Neural progenitor cell (in vitro differentiated cells): ENCODE data around the gene LRRTM4. TPM values are rescaled to one million over a fixed set of nuclear protein-coding genes. Genes with fewer than 3 reads are reported as not detected.
A peak's percentile ranks its signal among the peaks of the same experiment; 100 is the strongest.

ENCODE experiments used
- DNase-seq: peaks from one replicate; pipeline ENCODE4 v3.0.0-alpha.2; 2016; ENCODE audit warnings: low spot score
- H2AFZ ChIP-seq: fragments of 200-600 bp; sonication (generic); replicated peaks from 2 replicates; pipeline ENCODE4 v1.6.1; 2016; ENCODE audit warnings: antibody characterized with exemption
- H3F3A ChIP-seq: fragments of 200-600 bp; sonication (generic); 2 replicates; pipeline ENCODE4 v1.6.1; 2016; ENCODE audit warnings: antibody characterized with exemption, low read depth
- H3K27ac ChIP-seq: fragments of 200-600 bp; sonication (generic); 2 replicates; pipeline ENCODE4 v1.5.1; 2016; ENCODE audit warnings: mild to moderate bottlenecking
- H3K27me3 ChIP-seq: fragments of 200-600 bp; sonication (generic); 2 replicates; pipeline ENCODE4 v1.6.1; 2016; ENCODE audit warnings: mild to moderate bottlenecking, moderate library complexity
- H3K36me3 ChIP-seq: fragments of 200-600 bp; sonication (generic); 2 replicates; pipeline ENCODE4 v1.5.1; 2016
- H3K4me1 ChIP-seq: fragments of 200-600 bp; sonication (generic); 2 replicates; pipeline ENCODE4 v1.6.1; 2016; ENCODE audit warnings: mixed run types
- H3K4me2 ChIP-seq: fragments of 200-600 bp; sonication (generic); 2 replicates; pipeline ENCODE4 v1.6.1; 2016
- H3K4me3 ChIP-seq: fragments of 200-600 bp; sonication (generic); 2 replicates; pipeline ENCODE4 v1.5.1; 2016
- H3K79me2 ChIP-seq: fragments of 200-600 bp; sonication (generic); 2 replicates; pipeline ENCODE4 v1.6.1; 2016; ENCODE audit warnings: low read depth
- H3K9ac ChIP-seq: fragments of 200-600 bp; sonication (generic); 2 replicates; pipeline ENCODE4 v1.6.1; 2016
- H3K9me3 ChIP-seq: fragments of 200-600 bp; sonication (generic); 2 replicates; pipeline ENCODE4 v1.5.1; 2016; ENCODE audit warnings: low read depth
- H4K20me1 ChIP-seq: fragments of 200-600 bp; sonication (generic); 2 replicates; pipeline ENCODE4 v1.6.1; 2016; ENCODE audit warnings: low read depth
- H3K27ac Mint-ChIP-seq: 3 replicates; pipeline ENCODE4 v1.8.0; 2021; ENCODE audit warnings: mixed read lengths
- H3K27me3 Mint-ChIP-seq: 2 replicates; pipeline ENCODE4 v1.8.0; 2022; ENCODE audit warnings: low read depth, mild to moderate bottlenecking, inconsistent platforms, moderate library complexity, mixed read lengths; ENCODE audit not compliant: insufficient read depth
- H3K36me3 Mint-ChIP-seq: 3 replicates; pipeline ENCODE4 v1.8.0; 2021; ENCODE audit warnings: mixed read lengths
- H3K4me1 Mint-ChIP-seq: 3 replicates; pipeline ENCODE4 v1.8.0; 2021; ENCODE audit warnings: mixed read lengths
- H3K4me3 Mint-ChIP-seq: 3 replicates; pipeline ENCODE4 v1.8.0; 2021; ENCODE audit warnings: mild to moderate bottlenecking, moderate library complexity, mixed read lengths
- H3K9me3 Mint-ChIP-seq: 3 replicates; pipeline ENCODE4 v1.8.0; 2020; ENCODE audit warnings: mixed read lengths
- EZH2 ChIP-seq: fragments of 200-600 bp; sonication (generic); IDR thresholded peaks from 2 replicates; pipeline ENCODE4 v1.6.1; 2017; ENCODE audit warnings: antibody characterized with exemption, mild to moderate bottlenecking, moderate library complexity
- EZH2phosphoT487 ChIP-seq: fragments of 200-600 bp; sonication (generic); IDR thresholded peaks from 2 replicates; pipeline ENCODE4 v1.6.1; 2017; ENCODE audit warnings: antibody characterized with exemption
- total RNA-seq: library from RNA; depleted of rRNA; stranded (reverse); fragments of >200 nt; gene quantifications from 2 replicates; pipeline ENCODE4 v1.2.3, GENCODE V29; 2015; ENCODE audit warnings: low replicate concordance
- TF ChIP-seq, protein P1 (sequence below): fragments of 200-600 bp; sonication (generic); IDR thresholded peaks from 2 replicates; pipeline ENCODE4 v1.5.1; 2017; ENCODE audit warnings: antibody characterized with exemption, mild to moderate bottlenecking

LRRTM4 gene
- total RNA-seq, 1 donor from 2014 or later = 20.4 TPM

DNA sequence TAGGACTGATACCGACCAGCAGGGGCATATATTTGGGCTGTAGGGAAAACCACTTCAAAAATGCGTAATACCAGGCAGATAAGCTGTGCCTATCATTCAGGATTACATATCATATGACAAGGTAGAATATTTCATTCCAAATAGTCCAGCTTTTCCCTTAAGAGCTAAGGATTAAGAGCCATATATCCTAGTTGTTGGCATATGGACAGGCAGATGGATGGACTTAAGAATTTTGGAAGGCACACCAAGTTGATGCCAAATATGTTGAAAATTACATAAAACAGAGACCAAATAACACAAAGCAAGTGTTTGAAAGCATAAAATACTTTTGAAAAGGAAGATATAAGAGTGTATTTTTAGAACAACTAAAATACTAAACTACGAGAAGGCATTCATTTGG lies 52.1 kb downstream of the LRRTM4 start:
- Histone ChIP-seq H3K4me3 (no peak overlapping the region), H3K79me2 (no peaks in the 10 kb centered on the region), H3K4me2 (no peak overlapping the region), H3K9me3 (no peaks in the 10 kb centered on the region), H3K4me1 (peaks cover 14% of the 10 kb centered on the region), H3K36me3 (no peaks in the 10 kb centered on the region), H2AFZ (no peak overlapping the region), H4K20me1 (no peaks in the 10 kb centered on the region), H3K9ac (no peak overlapping the region), H3F3A (no peaks in the 10 kb centered on the region), H3K27me3 (no peaks in the 10 kb centered on the region), H3K27ac (no peak overlapping the region)
- H3K9me3 Mint-ChIP-seq = no peaks in the 10 kb centered on the region
- H3K27ac Mint-ChIP-seq = no peak overlapping the region
- TF ChIP-seq EZH2phosphoT487 (no peak), EZH2 (no peak)
- TF ChIP-seq, protein P1, sequence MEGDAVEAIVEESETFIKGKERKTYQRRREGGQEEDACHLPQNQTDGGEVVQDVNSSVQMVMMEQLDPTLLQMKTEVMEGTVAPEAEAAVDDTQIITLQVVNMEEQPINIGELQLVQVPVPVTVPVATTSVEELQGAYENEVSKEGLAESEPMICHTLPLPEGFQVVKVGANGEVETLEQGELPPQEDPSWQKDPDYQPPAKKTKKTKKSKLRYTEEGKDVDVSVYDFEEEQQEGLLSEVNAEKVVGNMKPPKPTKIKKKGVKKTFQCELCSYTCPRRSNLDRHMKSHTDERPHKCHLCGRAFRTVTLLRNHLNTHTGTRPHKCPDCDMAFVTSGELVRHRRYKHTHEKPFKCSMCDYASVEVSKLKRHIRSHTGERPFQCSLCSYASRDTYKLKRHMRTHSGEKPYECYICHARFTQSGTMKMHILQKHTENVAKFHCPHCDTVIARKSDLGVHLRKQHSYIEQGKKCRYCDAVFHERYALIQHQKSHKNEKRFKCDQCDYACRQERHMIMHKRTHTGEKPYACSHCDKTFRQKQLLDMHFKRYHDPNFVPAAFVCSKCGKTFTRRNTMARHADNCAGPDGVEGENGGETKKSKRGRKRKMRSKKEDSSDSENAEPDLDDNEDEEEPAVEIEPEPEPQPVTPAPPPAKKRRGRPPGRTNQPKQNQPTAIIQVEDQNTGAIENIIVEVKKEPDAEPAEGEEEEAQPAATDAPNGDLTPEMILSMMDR = no peak
- H3K36me3 Mint-ChIP-seq = no peaks in the 10 kb centered on the region
- H3K4me3 Mint-ChIP-seq = no peak overlapping the region
- DNase-seq = no peak
- H3K4me1 Mint-ChIP-seq = peaks cover 10% of the 10 kb centered on the region
- H3K27me3 Mint-ChIP-seq = no peaks in the 10 kb centered on the region

DNA sequence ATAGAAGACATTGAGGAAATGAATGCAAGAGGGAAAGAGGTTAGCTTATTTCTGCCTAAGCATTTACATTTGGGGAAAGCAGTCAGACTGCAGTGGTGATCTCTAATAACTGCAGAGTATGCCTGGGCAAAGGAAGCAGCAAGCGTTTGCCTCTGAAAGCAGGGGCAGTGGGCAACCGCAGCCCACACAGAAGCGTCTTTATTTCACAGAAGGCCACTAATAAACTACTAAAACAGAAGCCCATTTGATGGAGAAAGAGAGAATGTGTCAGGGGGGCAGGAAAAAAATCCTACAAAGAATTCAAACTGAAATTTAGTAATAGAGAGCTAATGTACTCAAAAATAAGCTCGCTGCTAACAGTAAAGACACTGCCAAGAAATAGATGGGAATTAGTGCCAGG lies 53.1 kb downstream of the LRRTM4 start:
- Mint-ChIP-seq H3K36me3 (no peaks in the 10 kb centered on the region), H3K4me1 (peaks cover 10% of the 10 kb centered on the region), H3K27ac (peak overlapping the region; percentile 48), H3K27me3 (no peaks in the 10 kb centered on the region), H3K4me3 (no peak overlapping the region), H3K9me3 (no peaks in the 10 kb centered on the region)
- no peaks in the 10 kb centered on the region for H3K79me2 ChIP-seq
- H4K20me1 ChIP-seq = no peaks in the 10 kb centered on the region
- no peaks in the 10 kb centered on the region for H3K27me3 ChIP-seq
- DNase-seq = no peak
- no peak overlapping the region for H3K9ac ChIP-seq
- no peak overlapping the region for H3K27ac ChIP-seq
- H2AFZ ChIP-seq = no peak overlapping the region
- no peak overlapping the region for H3K4me3 ChIP-seq
- H3K9me3 ChIP-seq = no peaks in the 10 kb centered on the region
- no peaks in the 10 kb centered on the region for H3F3A ChIP-seq
- TF ChIP-seq EZH2phosphoT487 = no peak
- no peak overlapping the region for H3K4me2 ChIP-seq
- no peaks in the 10 kb centered on the region for H3K36me3 ChIP-seq
- H3K4me1 ChIP-seq = peaks cover 11% of the 10 kb centered on the region

DNA sequence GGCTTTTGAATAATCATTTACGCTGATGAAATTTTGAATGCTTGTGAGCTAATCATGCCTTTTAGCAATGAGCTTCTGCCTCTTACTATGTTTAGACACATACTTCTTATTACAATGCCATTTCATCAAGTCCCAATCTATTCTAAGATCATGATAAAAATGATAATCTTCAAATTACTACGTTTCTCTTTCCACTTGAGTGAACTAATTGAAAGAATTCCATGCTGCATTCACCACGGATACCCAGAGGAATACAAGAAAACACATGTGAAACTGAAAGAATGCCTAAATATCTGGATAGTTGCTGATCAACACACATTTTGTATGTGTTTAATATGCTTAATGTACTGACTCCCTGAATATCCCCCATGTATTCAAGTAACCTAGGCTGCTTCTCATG lies 62.3 kb downstream of the LRRTM4 start:
- no peaks in the 10 kb centered on the region for H3K79me2 ChIP-seq
- peak overlapping the region; percentile 22 for H3K27ac Mint-ChIP-seq
- no peaks in the 10 kb centered on the region for H3F3A ChIP-seq
- H3K4me2 ChIP-seq = no peak overlapping the region
- no peak overlapping the region for H3K4me3 ChIP-seq
- H4K20me1 ChIP-seq = no peaks in the 10 kb centered on the region
- H3K36me3 Mint-ChIP-seq = no peaks in the 10 kb centered on the region
- H3K27me3 ChIP-seq = no peaks in the 10 kb centered on the region
- H3K4me3 Mint-ChIP-seq = no peak overlapping the region
- H3K4me1 ChIP-seq = peaks cover 5% of the 10 kb centered on the region
- H3K27me3 Mint-ChIP-seq = no peaks in the 10 kb centered on the region
- H3K9me3 Mint-ChIP-seq = no peaks in the 10 kb centered on the region
- no peak overlapping the region for H3K27ac ChIP-seq
- H3K9ac ChIP-seq = no peak overlapping the region
- peaks cover 32% of the 10 kb centered on the region for H3K4me1 Mint-ChIP-seq
- H2AFZ ChIP-seq = no peak overlapping the region
- DNase-seq = no peak
- TF ChIP-seq EZH2 (no peak), EZH2phosphoT487 (no peak)
- TF ChIP-seq, protein P1 = no peak
- H3K9me3 ChIP-seq = no peaks in the 10 kb centered on the region
- no peaks in the 10 kb centered on the region for H3K36me3 ChIP-seq

DNA sequence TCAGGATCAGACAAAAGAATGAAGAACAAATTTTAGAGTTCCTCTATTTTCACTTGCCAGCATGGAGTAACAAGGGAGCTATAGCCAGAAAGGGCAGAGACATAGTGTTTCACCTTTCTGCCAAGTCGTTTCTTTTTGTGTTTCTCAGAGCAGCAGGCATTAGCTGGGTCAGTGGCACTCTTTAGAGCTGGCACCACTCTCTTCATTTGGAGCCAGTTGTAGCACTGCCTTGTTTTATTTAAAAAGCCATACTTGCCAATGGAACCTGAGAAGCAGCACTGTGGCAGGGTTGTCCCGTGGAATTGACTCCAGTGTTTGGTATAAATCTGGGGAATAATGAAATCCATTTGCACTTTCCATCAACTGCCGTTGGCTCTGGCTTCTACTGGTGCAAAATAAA lies 64.0 kb downstream of the LRRTM4 start:
- Histone ChIP-seq H3F3A (no peaks in the 10 kb centered on the region), H3K27me3 (no peaks in the 10 kb centered on the region), H3K9me3 (no peaks in the 10 kb centered on the region), H3K36me3 (no peaks in the 10 kb centered on the region), H3K4me3 (no peak overlapping the region), H3K4me2 (no peak overlapping the region), H4K20me1 (no peaks in the 10 kb centered on the region), H3K79me2 (no peaks in the 10 kb centered on the region), H3K9ac (no peak overlapping the region), H3K27ac (no peak overlapping the region), H2AFZ (no peak overlapping the region), H3K4me1 (peaks cover 5% of the 10 kb centered on the region)
- TF ChIP-seq EZH2phosphoT487 (no peak), EZH2 (no peak)
- TF ChIP-seq, protein P1 = no peak
- no peak overlapping the region for H3K27ac Mint-ChIP-seq
- H3K4me1 Mint-ChIP-seq = peaks cover 32% of the 10 kb centered on the region
- H3K4me3 Mint-ChIP-seq = no peak overlapping the region
- no peaks in the 10 kb centered on the region for H3K36me3 Mint-ChIP-seq
- H3K27me3 Mint-ChIP-seq = no peaks in the 10 kb centered on the region
- no peaks in the 10 kb centered on the region for H3K9me3 Mint-ChIP-seq
- DNase-seq = no peak
